Upper lobe of left lung (tissue), 6 donors: ENCODE data around the gene ETV3L. TPM values are rescaled to one million over a fixed set of nuclear protein-coding genes. Genes with fewer than 3 reads are reported as not detected.

Experiments used
- ATAC-seq, 2 donors: fragments of 200-7000 bp; cut with Tn5 transposase; one replicate each; pipeline ENCODE4 v1.9.1; 2022; ENCODE audit warnings: mild to moderate bottlenecking in 2 of 2, moderate library complexity in 2 of 2; ENCODE audit not compliant: low FRiP score in 2 of 2
- DNase-seq, 2 donors: peaks; one replicate each; pipeline ENCODE4 v3.0.0-alpha.2; 2019 to 2020
- H3K27ac ChIP-seq, 4 donors: fragments of 200-600 bp; sonication (generic); one replicate each; pipeline ENCODE4 v1.5.1; 2016 to 2019
- H3K27me3 ChIP-seq, 4 donors: fragments of 200-600 bp; sonication (generic); one replicate each; pipeline ENCODE4 v1.5.1; 2017 to 2019
- H3K36me3 ChIP-seq, 4 donors: fragments of 200-600 bp; sonication (generic); one replicate each; pipeline ENCODE4 v1.5.1; 2016 to 2019
- H3K4me1 ChIP-seq, 4 donors: fragments of 200-600 bp; sonication (generic); one replicate each; pipeline ENCODE4 v1.5.1; 2018 to 2019
- H3K4me3 ChIP-seq, 4 donors: fragments of 200-600 bp; sonication (generic); one replicate each; pipeline ENCODE4 v1.5.1; 2017 to 2019; ENCODE audit warnings: mild to moderate bottlenecking in 2 of 4, moderate library complexity in 1 of 4
- H3K9me3 ChIP-seq, 4 donors: fragments of 200-600 bp; sonication (generic); one replicate each; pipeline ENCODE4 v1.5.1; 2018 to 2019
- EP300 ChIP-seq, 4 donors: sonication (generic); formaldehyde crosslinking; IDR thresholded peaks; one replicate each; pipeline ENCODE4 v1.5.1; 2017; ENCODE audit warnings: antibody characterized with exemption in 4 of 4, control low read depth in 2 of 4
- POLR2A ChIP-seq, 4 donors: fragments of 450-650 bp; IDR thresholded peaks; one replicate each; pipeline ENCODE4 v1.5.1; 2016 to 2017; ENCODE audit warnings: antibody characterized with exemption in 4 of 4, mild to moderate bottlenecking in 2 of 4
- POLR2AphosphoS5 ChIP-seq, 2 donors: sonication (generic); formaldehyde crosslinking; IDR thresholded peaks; one replicate each; pipeline ENCODE4 v1.5.1; 2017; ENCODE audit warnings: antibody characterized with exemption in 2 of 2
- WGBS, 2 donors: methylation state at CpG; one replicate each; pipeline ENCODE4 v1.1.5; 2017 to 2018; 5-methylcytosine and 5-hydroxymethylcytosine counted together
- total RNA-seq, 6 donors: library from RNA; depleted of rRNA in 4 of 6; stranded (reverse); fragments of >200 nt in 4 of 6; gene quantifications; one replicate each; pipeline versions ENCODE4 v1.1.0 to v1.2.1, GENCODE V29; 2016 to 2021
- TF ChIP-seq, protein P1 (sequence below), 6 experiments: fragments of 450-650 bp in 4 of 6; fragments of 200-600 bp in 2 of 6; sonication (generic) in 2 of 6; IDR thresholded peaks; one replicate each; pipeline ENCODE4 v1.5.1; 2016 to 2019; ENCODE audit warnings: antibody characterized with exemption in 6 of 6
- donor health status: DM: no; HTN: no; CAD: no; lungs with moderate emphysema.
- donor health status: DM: no; HTN: yes; CAD: no; lungs with severe emphysema.

The ETV3L gene
- total RNA-seq, 6 donors from 2014 or later = not detected

- no peak overlapping the region for H3K27ac ChIP-seq
- ATAC-seq = no peak
- H3K36me3 ChIP-seq = no peaks in the 10 kb centered on the region
- DNase-seq = no peak
- TF ChIP-seq POLR2A (IDR thresholded peaks at IDR 0.05) (no peak), EP300 (IDR thresholded peaks at IDR 0.05) (no peak), POLR2AphosphoS5 (IDR thresholded peaks at IDR 0.05) (no peak)
- TF ChIP-seq, protein P1, sequence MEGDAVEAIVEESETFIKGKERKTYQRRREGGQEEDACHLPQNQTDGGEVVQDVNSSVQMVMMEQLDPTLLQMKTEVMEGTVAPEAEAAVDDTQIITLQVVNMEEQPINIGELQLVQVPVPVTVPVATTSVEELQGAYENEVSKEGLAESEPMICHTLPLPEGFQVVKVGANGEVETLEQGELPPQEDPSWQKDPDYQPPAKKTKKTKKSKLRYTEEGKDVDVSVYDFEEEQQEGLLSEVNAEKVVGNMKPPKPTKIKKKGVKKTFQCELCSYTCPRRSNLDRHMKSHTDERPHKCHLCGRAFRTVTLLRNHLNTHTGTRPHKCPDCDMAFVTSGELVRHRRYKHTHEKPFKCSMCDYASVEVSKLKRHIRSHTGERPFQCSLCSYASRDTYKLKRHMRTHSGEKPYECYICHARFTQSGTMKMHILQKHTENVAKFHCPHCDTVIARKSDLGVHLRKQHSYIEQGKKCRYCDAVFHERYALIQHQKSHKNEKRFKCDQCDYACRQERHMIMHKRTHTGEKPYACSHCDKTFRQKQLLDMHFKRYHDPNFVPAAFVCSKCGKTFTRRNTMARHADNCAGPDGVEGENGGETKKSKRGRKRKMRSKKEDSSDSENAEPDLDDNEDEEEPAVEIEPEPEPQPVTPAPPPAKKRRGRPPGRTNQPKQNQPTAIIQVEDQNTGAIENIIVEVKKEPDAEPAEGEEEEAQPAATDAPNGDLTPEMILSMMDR (IDR thresholded peaks at IDR 0.05) = no peak
- H3K9me3 ChIP-seq = no peaks in the 10 kb centered on the region
- no peaks in the 10 kb centered on the region for H3K27me3 ChIP-seq
- peaks cover 0 to 7% (median 2%) of the 10 kb centered on the region in 4 donors for H3K4me1 ChIP-seq
- H3K4me3 ChIP-seq = no peak overlapping the region
- 71 to 100% methylated on average over 1 of the region's 1 CpG for WGBS, 2 donors
These were observed 44.9 kb upstream of the ETV3L start for GRCh38 chr1:157144509-157144908.

DNA sequence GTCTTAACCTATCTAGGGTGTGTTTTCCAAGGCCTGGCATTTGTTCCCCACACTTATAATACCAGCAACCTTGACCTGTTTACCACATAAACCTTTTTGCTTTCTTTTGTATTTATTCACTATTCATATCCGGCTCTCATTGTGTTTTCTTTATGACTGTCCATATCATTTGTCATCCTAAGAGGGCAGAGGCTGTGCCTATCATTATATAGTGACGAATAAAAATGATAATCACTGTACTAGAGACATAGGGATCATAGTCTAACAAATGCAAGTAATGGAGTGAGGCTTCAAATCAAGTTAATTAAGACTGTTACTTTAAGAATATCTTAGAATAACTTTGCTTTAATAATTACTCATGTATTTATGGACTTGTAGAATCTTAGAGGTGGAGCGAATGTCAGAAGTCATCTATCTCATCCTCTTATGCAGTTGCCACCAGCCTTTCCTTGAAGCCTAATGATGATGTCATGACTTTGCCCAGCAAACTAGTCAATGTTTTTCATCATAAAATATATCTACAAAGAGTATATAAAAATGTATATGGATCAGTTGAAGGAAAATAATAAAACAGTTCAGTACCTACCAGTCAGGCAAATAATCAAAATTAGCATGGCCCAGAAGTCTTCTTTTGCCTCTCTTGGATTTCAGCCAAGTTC is 43.3 kb upstream of the ETV3L start:
- Histone ChIP-seq H3K27me3 (no peaks in the 10 kb centered on the region), H3K4me1 (peaks cover 0 to 9% (median 3%) of the 10 kb centered on the region in 4 donors), H3K4me3 (no peak overlapping the region), H3K27ac (no peak overlapping the region), H3K9me3 (no peaks in the 10 kb centered on the region), H3K36me3 (no peaks in the 10 kb centered on the region)
- 78 to 85% methylated on average over 3 of the region's 3 CpGs for WGBS, 2 donors
- DNase-seq (no peak), ATAC-seq (no peak)
- TF ChIP-seq POLR2A (IDR thresholded peaks at IDR 0.05) = no peak
- TF ChIP-seq, protein P1 (IDR thresholded peaks at IDR 0.05) = no peak
- no peak for TF ChIP-seq EP300 (IDR thresholded peaks at IDR 0.05)

DNA sequence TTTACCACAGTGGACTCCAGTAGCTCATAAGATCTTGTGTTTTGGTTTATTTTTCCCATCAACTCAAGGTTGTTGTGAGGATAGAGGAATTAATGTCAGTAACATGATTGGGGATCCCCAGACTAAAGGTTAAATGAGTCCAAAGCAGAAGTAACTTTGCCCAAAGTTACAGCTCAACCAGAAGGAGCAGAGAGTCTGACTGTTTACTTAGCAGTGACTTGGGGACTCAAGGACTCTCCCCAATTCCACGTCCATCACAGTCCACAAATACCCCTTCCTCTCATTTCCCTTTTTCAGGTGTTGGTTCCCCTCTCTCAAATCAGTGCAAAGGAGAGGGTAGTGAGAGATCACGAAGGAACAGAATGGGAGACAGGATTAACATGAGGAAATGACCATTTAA is 42.6 kb upstream of the ETV3L start:
- Histone ChIP-seq H3K4me3 (no peak overlapping the region), H3K27me3 (no peaks in the 10 kb centered on the region), H3K9me3 (no peaks in the 10 kb centered on the region), H3K36me3 (no peaks in the 10 kb centered on the region), H3K4me1 (peaks cover under 1 to 10% (median 4%) of the 10 kb centered on the region in 4 donors), H3K27ac (no peak overlapping the region)
- no peak for ATAC-seq
- TF ChIP-seq EP300 (IDR thresholded peaks at IDR 0.05) (no peak), POLR2AphosphoS5 (IDR thresholded peaks at IDR 0.05) (no peak), POLR2A (IDR thresholded peaks at IDR 0.05) (no peak)
- TF ChIP-seq, protein P1 (IDR thresholded peaks at IDR 0.05) = no peak
- DNase-seq = no peak
- 60 to 66% methylated on average over 2 of the region's 2 CpGs for WGBS, 2 donors

DNA sequence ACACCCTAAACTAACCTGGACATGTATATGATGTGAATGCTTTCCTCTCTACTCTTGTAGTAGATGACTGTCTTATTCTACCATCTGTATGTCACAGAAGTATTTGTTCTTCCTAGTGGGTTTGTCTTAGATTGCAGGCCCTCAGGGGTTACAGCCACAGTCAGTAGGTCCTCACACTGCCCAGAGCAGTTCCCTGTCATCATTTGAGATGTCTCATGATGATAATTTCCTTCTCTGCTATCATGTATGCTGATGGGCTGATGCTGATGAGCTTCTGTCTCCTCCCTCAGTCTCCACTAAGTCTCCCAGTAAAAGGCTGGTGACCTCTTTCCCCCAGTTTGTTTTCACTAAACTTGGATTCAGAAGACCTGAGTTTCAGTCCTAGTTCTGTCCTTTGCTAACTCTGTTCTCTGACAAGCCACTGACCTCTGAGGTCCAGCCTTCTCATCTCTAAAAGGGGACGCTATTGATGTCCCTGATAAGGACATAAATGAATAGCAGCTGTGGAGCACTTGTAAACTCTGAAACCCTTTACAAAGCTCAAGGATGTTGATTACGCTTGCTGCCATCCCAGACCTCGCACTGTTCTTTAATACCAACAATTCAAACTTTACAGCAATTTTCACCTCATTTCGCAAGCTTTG is 41.7 kb upstream of the ETV3L start:
- Histone ChIP-seq H3K4me1 (peaks cover 9 to 18% (median 13%) of the 10 kb centered on the region in 4 donors), H3K9me3 (no peaks in the 10 kb centered on the region), H3K27me3 (no peaks in the 10 kb centered on the region), H3K36me3 (no peaks in the 10 kb centered on the region), H3K27ac (no peak overlapping the region), H3K4me3 (no peak overlapping the region)
- DNase-seq (no peak), ATAC-seq (no peak)
- 84 to 90% methylated on average over 4 of the region's 4 CpGs for WGBS, 2 donors
- no peak for TF ChIP-seq POLR2AphosphoS5 (IDR thresholded peaks at IDR 0.05)

DNA sequence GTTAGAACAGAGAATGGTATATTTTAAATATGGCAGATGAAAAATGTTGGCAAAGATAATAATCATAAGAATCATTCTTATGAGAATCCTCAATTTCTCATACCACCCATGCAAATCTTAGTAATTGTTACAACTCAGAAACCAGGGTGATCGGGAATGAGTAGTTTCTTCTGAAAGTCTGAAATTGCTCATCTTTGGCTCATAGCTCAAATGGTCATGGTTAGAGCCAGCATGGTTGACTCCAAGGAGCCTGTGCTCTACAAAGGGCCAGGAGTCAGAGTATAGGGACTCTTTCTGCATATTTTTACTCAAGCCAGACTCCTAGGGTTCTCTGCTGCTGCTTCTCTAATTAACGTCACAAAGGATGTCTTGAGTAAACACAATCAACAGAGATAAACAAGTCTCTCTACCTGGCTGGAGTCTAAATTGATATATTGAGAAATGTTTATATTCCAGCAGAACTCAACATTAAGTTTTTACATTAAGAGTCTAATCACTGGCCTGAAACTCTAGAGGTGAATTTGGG is 40.5 kb upstream of the ETV3L start:
- Histone ChIP-seq H3K4me3 (no peak overlapping the region), H3K36me3 (peaks cover 0 to 9% (median 4%) of the 10 kb centered on the region in 4 donors), H3K27ac (no peak overlapping the region), H3K4me1 (peaks cover 18 to 29% (median 23%) of the 10 kb centered on the region in 4 donors), H3K9me3 (no peaks in the 10 kb centered on the region), H3K27me3 (no peaks in the 10 kb centered on the region)
- 61 to 74% methylated on average over 2 of the region's 2 CpGs for WGBS, 2 donors
- no peak for DNase-seq
- ATAC-seq = no peak
- TF ChIP-seq, protein P1 (IDR thresholded peaks at IDR 0.05) = no peak
- no peak for TF ChIP-seq POLR2A (IDR thresholded peaks at IDR 0.05)
- no peak for TF ChIP-seq POLR2AphosphoS5 (IDR thresholded peaks at IDR 0.05)
- TF ChIP-seq EP300 (IDR thresholded peaks at IDR 0.05) = no peak
